HG03159 (cell line): Measurements from ENCODE around the gene TMEM192.
"Not testable (repeated sequence)": the region's sequence is repeated elsewhere in the genome, so short reads cannot be mapped to it uniquely, and the experiment has no call there.

Source experiments
- ATAC-seq: cut with Tn5 transposase; IDR thresholded peaks from one replicate; pipeline ENCODE4 v1.9.1; 2021; ENCODE audit warnings: mild to moderate bottlenecking, moderate library complexity; ENCODE audit not compliant: unreplicated experiment

The TMEM192 gene

GRCh38 chr4:165112368-165113121, at the start of gene TMEM192:
Gene TMEM192, minus strand, starts transcription at chr4:165112860. Its CDS starts 87 bp downstream, at chr4:165112773.
- peak; percentile 95 for ATAC-seq

GRCh38 chr4:165158762-165159161, 46.1 kb upstream of the TMEM192 start:
- ATAC-seq = no peak

- no peak for ATAC-seq
Observed at GRCh38 chr4:165156906-165157305, 44.2 kb upstream of the TMEM192 start.

- no peak for ATAC-seq
Observed at GRCh38 chr4:165154482-165154881, 41.8 kb upstream of the TMEM192 start.

GRCh38 chr4:165152527-165152926, 39.9 kb upstream of the TMEM192 start:
- no peak for ATAC-seq

- ATAC-seq = no peak
Observed at GRCh38 chr4:165151734-165152133, 39.1 kb upstream of the TMEM192 start.

- no peak for ATAC-seq
Observed at GRCh38 chr4:165150545-165150944, 37.9 kb upstream of the TMEM192 start.

GRCh38 chr4:165138843-165139242, 26.2 kb upstream of the TMEM192 start:
- no peak for ATAC-seq

- ATAC-seq = no peak
Observed at GRCh38 chr4:165137205-165137604, 24.5 kb upstream of the TMEM192 start.

GRCh38 chr4:165136529-165136928, 23.9 kb upstream of the TMEM192 start:
- ATAC-seq = no peak

GRCh38 chr4:165133150-165133549, 20.5 kb upstream of the TMEM192 start:
- no peak for ATAC-seq

- ATAC-seq = peak; percentile 71
Observed at GRCh38 chr4:165131247-165131832, 18.7 kb upstream of the TMEM192 start.

GRCh38 chr4:165129924-165130323, 17.3 kb upstream of the TMEM192 start:
- ATAC-seq = no peak

- ATAC-seq = not testable (repeated sequence)
Observed at GRCh38 chr4:165125869-165126499, 13.3 kb upstream of the TMEM192 start.

- ATAC-seq = no peak
Observed at GRCh38 chr4:165124488-165124887, 11.8 kb upstream of the TMEM192 start.

GRCh38 chr4:165118256-165118909, 5.7 kb upstream of the TMEM192 start:
- ATAC-seq = peak; percentile 91

GRCh38 chr4:165115301-165115700, 2.6 kb upstream of the TMEM192 start:
- ATAC-seq = no peak

GRCh38 chr4:165111906-165112367, 723 bp downstream of the TMEM192 start:
- ATAC-seq = no peak

GRCh38 chr4:165106518-165106917, 6.1 kb downstream of the TMEM192 start:
- ATAC-seq = no peak

GRCh38 chr4:165101641-165102040, 11.0 kb downstream of the TMEM192 start:
- ATAC-seq = no peak

GRCh38 chr4:165096776-165097175, 15.9 kb downstream of the TMEM192 start:
- ATAC-seq = peak; percentile 50
